GM18870 (cell line): ENCODE measurements around the gene PXMP4.

Source experiments
- ATAC-seq: cut with Tn5 transposase; IDR thresholded peaks from one replicate; pipeline ENCODE4 v1.9.1; 2021; ENCODE audit warnings: moderate library complexity; ENCODE audit not compliant: unreplicated experiment

Gene PXMP4

DNA sequence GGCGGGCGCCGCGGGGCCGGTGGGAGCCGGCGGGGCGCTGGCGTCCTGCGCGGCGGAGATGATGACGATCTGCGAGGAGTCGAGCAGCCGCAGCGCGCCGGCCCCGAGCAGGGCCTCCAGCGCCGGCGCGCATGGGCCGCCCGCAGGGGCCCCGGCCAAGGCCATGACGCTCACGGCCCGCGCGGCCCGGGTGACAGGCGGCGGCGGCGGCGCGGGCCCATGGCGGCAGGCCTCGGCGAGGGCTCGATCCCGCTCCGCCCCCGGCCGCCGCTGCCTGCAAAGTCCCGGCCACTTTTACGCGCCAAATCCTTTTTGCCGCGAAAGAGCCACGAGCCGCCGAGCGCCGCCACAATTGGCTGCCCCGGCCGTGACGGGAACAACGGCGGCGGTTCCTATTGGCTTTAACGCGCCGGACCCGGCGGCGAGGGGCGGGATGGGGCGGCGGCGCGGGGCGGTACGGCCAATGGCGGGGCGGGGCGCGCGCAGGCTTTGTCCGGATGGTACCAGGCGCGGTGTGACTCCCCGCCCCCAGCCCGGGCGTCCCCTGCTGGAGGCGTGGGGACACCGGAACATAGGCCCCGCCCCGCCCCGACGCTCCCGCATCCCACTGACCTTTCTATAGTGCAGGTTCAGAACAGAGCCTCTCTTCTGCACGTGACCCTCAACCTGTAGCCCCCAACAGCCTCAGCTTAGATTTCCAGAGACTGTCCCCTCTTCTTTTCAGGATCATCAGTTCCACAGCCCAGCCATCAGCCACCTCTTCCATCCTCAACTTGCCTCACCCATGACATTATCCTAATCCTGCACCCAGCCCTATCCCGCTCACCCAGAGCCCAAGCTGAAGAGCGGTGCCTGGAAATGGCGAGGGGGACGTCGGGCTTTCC, 33.8 kb downstream of the PXMP4 start, which contains the start of gene E2F1:
TSS of gene E2F1 (minus strand) at position 286 of the 884 bp plus-strand sequence. CDS start at position 165, 121 bp downstream.
- ATAC-seq: peak; percentile 41

GRCh38 chr20:33685328-33686099, 34.6 kb downstream of the PXMP4 start:
- no peak for ATAC-seq

DNA sequence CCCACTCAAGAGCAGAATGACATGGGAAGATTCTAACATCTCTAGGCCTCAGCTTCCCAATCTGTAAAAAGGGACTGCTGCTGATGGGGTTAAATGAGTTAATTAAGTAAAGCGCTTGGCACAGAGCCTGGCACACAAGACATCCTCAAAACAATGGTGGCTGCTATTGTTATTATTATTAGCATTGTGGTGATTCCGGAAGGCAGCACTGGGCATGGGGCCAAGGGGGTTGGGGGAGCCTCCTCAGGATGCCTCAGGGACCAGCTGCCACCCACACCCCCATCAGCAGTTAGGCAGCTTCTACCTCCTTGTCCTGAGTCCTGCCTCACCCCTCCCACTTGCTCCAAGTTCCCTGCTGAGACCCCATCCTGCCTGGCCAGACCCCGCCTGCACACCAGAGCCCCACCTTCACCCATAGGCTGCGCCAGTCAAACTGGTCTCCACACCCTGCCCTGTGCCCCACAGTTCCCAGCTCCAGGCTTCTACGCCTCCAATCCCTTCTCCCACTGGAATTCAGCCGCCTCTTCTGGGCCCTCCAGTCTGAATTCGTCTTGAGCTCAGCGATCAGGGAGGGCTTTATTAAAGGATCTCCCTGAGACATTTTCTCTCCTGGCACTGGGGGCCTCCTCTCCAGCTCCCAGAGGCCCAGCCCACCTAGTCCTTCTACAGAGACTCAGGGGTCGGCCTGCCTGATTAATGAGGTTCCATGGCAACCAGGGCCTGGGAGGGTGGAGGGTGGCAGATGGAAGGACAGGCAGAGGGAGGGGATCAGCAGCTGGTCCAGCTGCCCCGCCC, 35.4 kb downstream of the PXMP4 start:
- ATAC-seq: no peak

DNA sequence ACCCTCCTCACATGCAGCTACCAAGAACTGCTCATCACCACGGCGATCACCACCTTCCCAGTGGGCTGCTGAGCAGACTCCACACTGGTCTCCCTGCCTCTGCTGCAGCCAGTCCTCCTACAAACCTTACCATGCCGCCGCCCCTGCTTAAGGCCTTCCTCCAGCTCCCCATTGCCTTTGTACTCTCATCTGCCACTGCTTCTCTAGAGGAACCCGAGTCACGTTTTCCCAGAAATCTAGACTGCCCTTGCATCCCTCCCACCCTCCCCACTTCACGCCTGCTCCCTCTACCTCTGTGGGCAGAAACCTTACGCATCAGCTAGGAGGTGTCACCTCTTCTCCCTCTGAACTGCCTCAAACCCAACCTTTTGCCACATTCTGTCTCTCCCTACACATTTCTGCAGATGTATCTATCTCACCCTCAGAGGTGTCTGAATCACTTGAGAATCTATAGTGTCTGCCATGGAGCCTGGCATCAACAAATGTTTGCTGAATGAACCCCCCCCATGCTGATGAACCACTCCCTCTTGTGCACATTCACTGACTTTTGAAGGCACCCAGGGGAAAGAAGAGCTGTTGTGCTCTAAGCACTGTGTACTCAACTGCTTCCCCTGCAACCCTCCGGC, 38.3 kb downstream of the PXMP4 start:
- no peak for ATAC-seq

DNA sequence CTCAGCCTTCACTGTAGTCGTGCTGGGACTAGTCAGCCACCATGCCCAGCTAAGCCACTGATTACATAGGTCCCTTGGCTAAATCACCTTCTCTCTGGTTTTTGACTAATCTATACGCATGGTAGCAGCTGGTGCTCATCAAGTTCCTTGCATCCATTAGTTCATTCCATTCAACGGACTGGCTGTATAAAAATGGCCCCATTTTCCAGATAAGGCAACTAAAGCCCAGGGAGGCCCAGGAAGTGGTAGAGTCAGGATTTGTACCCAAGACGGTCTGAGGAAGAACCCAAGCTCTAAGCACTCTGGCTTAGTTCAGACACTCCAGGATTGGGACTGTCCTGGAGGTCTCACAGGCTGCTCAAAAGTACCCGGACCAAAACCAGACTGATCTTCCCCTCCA, 38.8 kb downstream of the PXMP4 start:
- no peak for ATAC-seq

GRCh38 chr20:33680686-33681085, 39.4 kb downstream of the PXMP4 start:
- ATAC-seq: no peak

GRCh38 chr20:33679758-33680485, 40.2 kb downstream of the PXMP4 start:
- ATAC-seq: no peak

DNA sequence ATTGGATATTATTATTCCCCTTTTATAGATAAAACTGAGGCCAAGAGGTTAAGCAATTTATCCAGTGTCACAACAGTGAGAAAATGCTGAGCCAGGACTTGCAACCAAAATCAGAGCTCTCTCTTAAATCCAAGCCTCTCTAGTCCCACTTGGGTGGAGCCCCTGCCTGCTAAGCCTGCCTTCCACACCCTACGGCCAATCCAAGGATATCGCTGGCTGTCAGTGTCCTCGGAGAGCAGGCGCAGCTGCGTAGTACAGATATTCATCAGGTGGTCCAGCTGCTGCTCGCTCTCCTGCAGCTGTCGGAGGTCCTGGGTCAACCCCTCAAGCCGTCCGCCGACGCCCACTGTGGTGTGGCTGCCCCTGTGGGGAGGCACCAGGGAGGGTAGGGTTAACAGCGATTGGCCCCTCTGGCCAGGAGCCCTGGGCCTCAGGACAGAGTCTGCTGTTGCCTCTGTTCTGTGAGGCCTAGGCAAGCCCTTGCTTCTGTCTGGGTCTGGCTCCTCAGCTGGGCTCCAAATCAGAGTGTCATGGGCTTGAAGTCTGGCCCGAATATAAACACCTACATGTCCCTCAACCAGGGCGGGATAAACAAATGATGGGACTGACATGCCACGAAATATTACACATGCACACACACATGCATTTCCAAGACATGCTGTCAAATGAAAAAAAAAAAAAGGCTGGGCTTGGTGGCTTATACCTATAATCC, 42.0 kb downstream of the PXMP4 start:
- ATAC-seq: no peak

GRCh38 chr20:33676652-33677645, 43.2 kb downstream of the PXMP4 start:
- ATAC-seq: no peak

DNA sequence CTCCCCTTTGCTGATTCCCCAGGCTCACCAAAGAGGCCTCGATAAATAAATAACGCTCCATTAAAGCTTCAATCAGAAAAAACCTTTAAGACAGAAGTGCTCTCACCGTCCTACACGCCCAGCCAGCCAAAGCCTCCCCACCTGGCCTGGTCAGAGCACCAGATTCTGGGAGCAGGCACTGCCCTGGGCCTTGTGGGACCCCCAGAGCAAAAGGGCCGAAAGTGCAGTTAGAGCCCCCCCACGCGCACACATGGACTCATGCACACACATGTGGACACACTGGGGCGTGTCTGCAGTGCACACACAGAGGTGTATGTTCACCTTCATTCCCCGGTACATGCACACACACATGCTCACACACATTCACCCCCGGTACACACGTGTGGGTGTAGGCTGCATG, 44.0 kb downstream of the PXMP4 start:
- ATAC-seq: no peak

- no peak for ATAC-seq
These were observed 44.8 kb downstream of the PXMP4 start for GRCh38 chr20:33675136-33675959.

GRCh38 chr20:33674294-33675135, 45.6 kb downstream of the PXMP4 start, which contains the start of gene NECAB3:
TSS of gene NECAB3 (minus strand) at chr20:33674428. CDS start at chr20:33674352, 76 bp downstream.
- ATAC-seq: no peak

- no peak for ATAC-seq
These were observed 46.5 kb downstream of the PXMP4 start for GRCh38 chr20:33673410-33674293.

GRCh38 chr20:33673114-33673409, 47.0 kb downstream of the PXMP4 start:
- ATAC-seq: no peak

- ATAC-seq: no peak
These were observed 47.5 kb downstream of the PXMP4 start for GRCh38 chr20:33672426-33673113.
